Type B pancreatic cell (in vitro differentiated cells): Measurements from ENCODE around the gene ACSM6. TPM values are rescaled to one million over a fixed set of nuclear protein-coding genes. Genes with fewer than 3 reads are reported as not detected.

Experiments
- DNase-seq: peaks from one replicate; pipeline ENCODE4 v3.0.0; 2021; ENCODE audit warnings: mixed read lengths; ENCODE audit not compliant: unreplicated experiment; ENCODE audit errors: extremely low spot score
- H3K27ac Mint-ChIP-seq: 2 replicates; pipeline ENCODE4 v1.8.0; 2021; ENCODE audit warnings: mild to moderate bottlenecking, mixed read lengths
- H3K27me3 Mint-ChIP-seq: 2 replicates; pipeline ENCODE4 v1.8.0; 2021; ENCODE audit warnings: mixed read lengths
- H3K36me3 Mint-ChIP-seq: 2 replicates; pipeline ENCODE4 v1.8.0; 2021; ENCODE audit warnings: mixed read lengths
- H3K4me1 Mint-ChIP-seq: one replicate; pipeline ENCODE4 v1.8.0; 2021; ENCODE audit warnings: mixed read lengths; ENCODE audit not compliant: unreplicated experiment
- H3K4me3 Mint-ChIP-seq: 2 replicates; pipeline ENCODE4 v1.8.0; 2021; ENCODE audit warnings: mild to moderate bottlenecking, mixed read lengths
- H3K9me3 Mint-ChIP-seq: 2 replicates; pipeline ENCODE4 v1.8.0; 2021; ENCODE audit warnings: mixed read lengths
- long read RNA-seq: library from polyadenylated mRNA; unstranded; transcript quantifications from one replicate; pipeline ENCODE4 v2.0.0, GENCODE V29; 2020
- total RNA-seq: library from RNA; stranded (reverse); gene quantifications from 2 replicates; pipeline ENCODE4 v1.2.1, GENCODE V29; 2021; ENCODE audit warnings: low replicate concordance
- TF ChIP-seq, protein P1 (sequence below): fragments of 200-600 bp; sonication (generic); conservative IDR thresholded peaks from 2 replicates; pipeline ENCODE4 v1.5.0; 2021; ENCODE audit warnings: antibody characterized with exemption, mild to moderate bottlenecking

ACSM6 gene, protein sequence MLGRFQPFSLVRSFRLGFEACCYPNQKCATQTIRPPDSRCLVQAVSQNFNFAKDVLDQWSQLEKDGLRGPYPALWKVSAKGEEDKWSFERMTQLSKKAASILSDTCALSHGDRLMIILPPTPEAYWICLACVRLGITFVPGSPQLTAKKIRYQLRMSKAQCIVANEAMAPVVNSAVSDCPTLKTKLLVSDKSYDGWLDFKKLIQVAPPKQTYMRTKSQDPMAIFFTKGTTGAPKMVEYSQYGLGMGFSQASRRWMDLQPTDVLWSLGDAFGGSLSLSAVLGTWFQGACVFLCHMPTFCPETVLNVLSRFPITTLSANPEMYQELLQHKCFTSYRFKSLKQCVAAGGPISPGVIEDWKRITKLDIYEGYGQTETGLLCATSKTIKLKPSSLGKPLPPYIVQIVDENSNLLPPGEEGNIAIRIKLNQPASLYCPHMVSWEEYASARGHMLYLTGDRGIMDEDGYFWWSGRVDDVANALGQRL
- not detected in 2 replicates for total RNA-seq
- long read RNA-seq, result 0 reads

DNA sequence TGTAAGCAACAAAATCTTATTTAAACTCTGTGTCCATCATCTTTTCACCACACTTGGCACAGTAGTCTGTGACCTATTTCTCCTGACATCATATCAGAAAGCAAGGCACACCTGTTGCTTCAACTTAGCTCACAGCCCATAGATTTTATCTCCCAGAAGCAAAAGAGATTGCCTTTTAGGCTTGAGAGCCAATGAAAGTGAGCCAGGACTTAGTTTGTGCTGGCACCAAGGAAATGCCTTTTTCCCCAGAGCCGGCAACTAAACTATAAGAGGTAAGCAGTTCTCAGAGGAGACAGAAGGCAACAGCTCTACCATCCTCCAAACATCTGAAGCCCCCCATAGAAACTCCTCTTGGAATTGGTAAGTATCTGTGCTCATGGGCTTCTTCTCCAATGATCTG lies at the start of gene ACSM6:
Gene ACSM6 (plus strand): TSS at position 295 of the 400 bp plus-strand sequence. CDS start 248 bp downstream, outside the sequence.
- Mint-ChIP-seq H3K4me3 (no peak within 1 kb of the TSS), H3K27me3 (no peaks in the 10 kb centered on the region), H3K36me3 (no peaks in the 10 kb centered on the region), H3K27ac (no peak within 1 kb of the TSS), H3K9me3 (no peaks in the 10 kb centered on the region), H3K4me1 (no peaks in the 10 kb centered on the region)
- TF ChIP-seq, protein P1, sequence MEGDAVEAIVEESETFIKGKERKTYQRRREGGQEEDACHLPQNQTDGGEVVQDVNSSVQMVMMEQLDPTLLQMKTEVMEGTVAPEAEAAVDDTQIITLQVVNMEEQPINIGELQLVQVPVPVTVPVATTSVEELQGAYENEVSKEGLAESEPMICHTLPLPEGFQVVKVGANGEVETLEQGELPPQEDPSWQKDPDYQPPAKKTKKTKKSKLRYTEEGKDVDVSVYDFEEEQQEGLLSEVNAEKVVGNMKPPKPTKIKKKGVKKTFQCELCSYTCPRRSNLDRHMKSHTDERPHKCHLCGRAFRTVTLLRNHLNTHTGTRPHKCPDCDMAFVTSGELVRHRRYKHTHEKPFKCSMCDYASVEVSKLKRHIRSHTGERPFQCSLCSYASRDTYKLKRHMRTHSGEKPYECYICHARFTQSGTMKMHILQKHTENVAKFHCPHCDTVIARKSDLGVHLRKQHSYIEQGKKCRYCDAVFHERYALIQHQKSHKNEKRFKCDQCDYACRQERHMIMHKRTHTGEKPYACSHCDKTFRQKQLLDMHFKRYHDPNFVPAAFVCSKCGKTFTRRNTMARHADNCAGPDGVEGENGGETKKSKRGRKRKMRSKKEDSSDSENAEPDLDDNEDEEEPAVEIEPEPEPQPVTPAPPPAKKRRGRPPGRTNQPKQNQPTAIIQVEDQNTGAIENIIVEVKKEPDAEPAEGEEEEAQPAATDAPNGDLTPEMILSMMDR, result no peak
- DNase-seq, result no peak

DNA sequence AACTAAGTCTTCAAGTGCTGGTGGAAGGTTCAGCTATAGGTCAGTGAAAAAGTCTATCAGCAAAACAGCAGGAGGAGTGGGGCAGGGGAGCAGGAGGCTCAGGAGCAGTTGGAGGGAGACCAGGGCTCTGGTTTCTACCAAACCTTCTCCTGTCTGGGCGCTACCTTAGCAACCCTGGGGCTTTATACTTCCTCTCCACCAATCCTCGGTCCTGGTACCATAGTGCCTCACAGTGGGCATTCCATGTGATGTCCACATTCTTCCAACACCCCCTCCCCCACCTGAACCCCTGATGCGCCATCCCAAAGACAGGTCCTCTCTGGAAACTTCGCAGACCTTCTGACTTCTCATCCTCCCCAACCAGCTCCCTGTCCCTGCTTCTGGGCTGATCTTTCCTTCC lies 25.3 kb upstream of the ACSM6 start:
- Mint-ChIP-seq H3K36me3 (peaks cover 6% of the 10 kb centered on the region), H3K27me3 (no peaks in the 10 kb centered on the region), H3K4me1 (no peaks in the 10 kb centered on the region), H3K4me3 (no peak overlapping the region), H3K9me3 (no peaks in the 10 kb centered on the region), H3K27ac (no peak overlapping the region)
- TF ChIP-seq, protein P1, result no peak
- no peak for DNase-seq

DNA sequence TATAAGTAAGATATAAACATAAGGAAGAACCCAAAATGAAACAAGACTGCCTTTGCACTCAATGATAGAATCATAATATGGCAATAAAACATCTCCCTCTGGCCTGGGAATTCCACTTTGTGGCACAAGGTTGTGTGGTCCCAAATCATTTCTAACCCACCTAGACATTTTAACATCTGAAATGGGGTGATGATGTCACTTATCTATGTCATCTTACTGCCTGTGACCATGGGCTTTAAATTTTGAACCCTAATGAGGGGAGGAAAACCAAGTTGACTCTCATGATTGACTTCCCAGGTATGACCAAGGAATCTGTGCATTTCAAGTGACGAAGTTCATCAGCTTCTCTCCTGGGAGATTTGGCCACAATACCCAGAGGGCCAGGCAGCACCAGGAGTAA lies 24.5 kb upstream of the ACSM6 start:
- H3K4me1 Mint-ChIP-seq, result no peaks in the 10 kb centered on the region

DNA sequence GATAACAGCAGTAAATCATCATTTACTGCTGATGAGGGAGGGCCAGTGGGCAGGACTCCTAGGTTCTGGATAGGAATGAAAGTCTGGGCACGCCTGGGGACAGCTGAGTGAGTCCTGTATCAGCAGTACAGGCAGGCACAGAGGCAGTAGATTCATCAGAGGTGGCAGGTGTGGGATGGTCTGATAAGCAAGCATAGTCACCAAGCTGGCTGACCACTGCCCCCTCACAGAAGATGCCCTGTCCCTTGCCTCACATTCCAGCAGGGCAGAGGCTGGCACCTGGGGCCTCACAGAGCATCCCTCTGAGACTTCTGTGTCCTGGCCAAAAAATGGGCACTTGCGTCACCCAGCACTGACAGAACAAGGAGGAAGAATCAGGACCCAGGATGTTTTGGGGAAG lies 23.2 kb upstream of the ACSM6 start:
- no peak overlapping the region for H3K27ac Mint-ChIP-seq
- H3K36me3 Mint-ChIP-seq, result peaks cover 5% of the 10 kb centered on the region
- no peaks in the 10 kb centered on the region for H3K27me3 Mint-ChIP-seq
- TF ChIP-seq, protein P1, result no peak
- H3K4me3 Mint-ChIP-seq, result no peak overlapping the region
- no peaks in the 10 kb centered on the region for H3K4me1 Mint-ChIP-seq
- no peaks in the 10 kb centered on the region for H3K9me3 Mint-ChIP-seq
- no peak for DNase-seq

More for the DNA sequence above, 24.5 kb upstream of the ACSM6 start:
- Mint-ChIP-seq H3K4me3 (no peak overlapping the region), H3K27ac (no peak overlapping the region), H3K27me3 (no peaks in the 10 kb centered on the region), H3K9me3 (no peaks in the 10 kb centered on the region), H3K36me3 (peaks cover 5% of the 10 kb centered on the region)
- TF ChIP-seq, protein P1, result no peak
- no peak for DNase-seq

DNA sequence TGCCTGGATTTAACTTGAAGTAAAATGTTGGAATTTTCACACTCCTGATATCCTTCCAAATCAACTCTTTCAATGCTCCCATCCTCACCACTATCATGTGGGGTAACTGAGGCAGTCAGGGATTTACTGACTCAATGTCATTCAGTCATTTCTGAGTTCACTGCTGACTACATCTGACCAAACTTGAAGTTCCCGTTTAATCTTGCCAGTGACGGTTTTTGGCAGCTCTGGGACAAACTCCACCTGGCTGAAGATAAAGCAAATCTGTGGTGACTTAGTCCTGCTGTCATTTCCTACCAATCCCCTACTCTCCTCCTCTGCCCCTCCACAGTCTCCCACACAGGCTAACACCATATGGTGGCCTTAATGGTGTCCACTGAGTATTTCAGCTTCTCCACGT lies 22.7 kb upstream of the ACSM6 start:
- Mint-ChIP-seq H3K9me3 (peaks cover 3% of the 10 kb centered on the region), H3K4me1 (no peaks in the 10 kb centered on the region), H3K4me3 (no peak overlapping the region), H3K27me3 (no peaks in the 10 kb centered on the region), H3K27ac (no peak overlapping the region), H3K36me3 (peaks cover 5% of the 10 kb centered on the region)
- TF ChIP-seq, protein P1, result no peak
- no peak for DNase-seq
